ENCODE data around the gene JARID2.

JARID2 gene

GRCh38 chr6:15247500-15248450 is 1.9 kb downstream of the JARID2 start:
- peak; percentile 55 for DNase-seq (ENCODE audit: low spot score)

- peak; percentile 73 for DNase-seq (ENCODE audit: low spot score)
These were observed 2.8 kb downstream of the JARID2 start for GRCh38 chr6:15248451-15249370.

- DNase-seq (ENCODE audit: low spot score) = no peak
These were observed 3.6 kb downstream of the JARID2 start for GRCh38 chr6:15249371-15250019.

GRCh38 chr6:15250187-15251168 is 4.6 kb downstream of the JARID2 start:
- DNase-seq (ENCODE audit: low spot score) = no peak

- no peak for DNase-seq (ENCODE audit: low spot score)
These were observed 6.3 kb downstream of the JARID2 start for GRCh38 chr6:15252195-15252594.

- DNase-seq (ENCODE audit: low spot score) = no peak
These were observed 7.5 kb downstream of the JARID2 start for GRCh38 chr6:15253203-15254022.

GRCh38 chr6:15254070-15254975 is 8.5 kb downstream of the JARID2 start:
- peak; percentile 40 for DNase-seq (ENCODE audit: low spot score)

- no peak for DNase-seq (ENCODE audit: low spot score)
These were observed 9.6 kb downstream of the JARID2 start for GRCh38 chr6:15255481-15255880.

GRCh38 chr6:15255909-15256395 is 10.1 kb downstream of the JARID2 start:
- no peak for DNase-seq (ENCODE audit: low spot score)

GRCh38 chr6:15256538-15257271 is 10.8 kb downstream of the JARID2 start:
- no peak for DNase-seq (ENCODE audit: low spot score)

GRCh38 chr6:15257357-15258132 is 11.7 kb downstream of the JARID2 start:
- no peak for DNase-seq (ENCODE audit: low spot score)

GRCh38 chr6:15259766-15260098 is 13.9 kb downstream of the JARID2 start:
- no peak for DNase-seq (ENCODE audit: low spot score)

GRCh38 chr6:15260099-15260821 is 14.4 kb downstream of the JARID2 start:
- DNase-seq (ENCODE audit: low spot score) = no peak

- DNase-seq (ENCODE audit: low spot score) = no peak
These were observed 18.0 kb downstream of the JARID2 start for GRCh38 chr6:15263780-15264374.

- DNase-seq (ENCODE audit: low spot score) = no peak
These were observed 18.5 kb downstream of the JARID2 start for GRCh38 chr6:15264412-15264811.
